GM18909 (cell line): ENCODE measurements around the gene KCTD17.

Experiments used
- ATAC-seq: cut with Tn5 transposase; IDR thresholded peaks from one replicate; pipeline ENCODE4 v1.9.1; 2021; ENCODE audit warnings: mild to moderate bottlenecking; ENCODE audit not compliant: unreplicated experiment, poor library complexity

The KCTD17 gene

GRCh38 chr22:37095113-37095512 is 43.6 kb downstream of the KCTD17 start:
- no peak for ATAC-seq

- no peak for ATAC-seq
These were observed 45.8 kb downstream of the KCTD17 start for GRCh38 chr22:37097346-37097745.

GRCh38 chr22:37098976-37099591 is 47.5 kb downstream of the KCTD17 start:
- ATAC-seq = no peak

GRCh38 chr22:37100589-37101127 is 49.1 kb downstream of the KCTD17 start:
- no peak for ATAC-seq

GRCh38 chr22:37101311-37102066 is 49.9 kb downstream of the KCTD17 start:
- ATAC-seq = no peak

- no peak for ATAC-seq
These were observed 51.6 kb downstream of the KCTD17 start for GRCh38 chr22:37103151-37103550.

- ATAC-seq = no peak
These were observed 52.3 kb downstream of the KCTD17 start for GRCh38 chr22:37103656-37104452.

GRCh38 chr22:37105154-37105553 is 53.6 kb downstream of the KCTD17 start:
- no peak for ATAC-seq

GRCh38 chr22:37105990-37106389 is 54.4 kb downstream of the KCTD17 start:
- ATAC-seq = no peak

- no peak for ATAC-seq
These were observed 56.5 kb downstream of the KCTD17 start for GRCh38 chr22:37107816-37108621.

GRCh38 chr22:37109242-37109917 is 57.8 kb downstream of the KCTD17 start, which contains the start of gene TMPRSS6:
Gene TMPRSS6 (minus strand): TSS chr22:37109713. CDS start chr22:37103417, 6,296 bp downstream.
- no peak for ATAC-seq

GRCh38 chr22:37111156-37111717 is 59.7 kb downstream of the KCTD17 start:
- ATAC-seq = no peak

- no peak for ATAC-seq
These were observed 60.7 kb downstream of the KCTD17 start for GRCh38 chr22:37112084-37112728.
